Pancreas (tissue), 10 donors: ENCODE data around the gene RHBDF2. TPM values are rescaled to one million over a fixed set of nuclear protein-coding genes. Genes with fewer than 3 reads are reported as not detected.
"Not testable (repeated sequence)": the region's sequence is repeated elsewhere in the genome, so short reads cannot be mapped to it uniquely, and the experiment has no call there.

Source experiments
- ATAC-seq, 4 donors: fragments of 200-7000 bp; cut with Tn5 transposase; one replicate each; pipeline versions ENCODE4 v1.8.0 to v1.9.1; 2020; ENCODE audit warnings: mild to moderate bottlenecking in 4 of 4, moderate library complexity in 4 of 4
- DNase-seq, 6 donors: peaks; one replicate each; pipeline ENCODE4 v3.0.0-alpha.2; 2020
- FAIRE-seq: peaks from 2 replicates; lab custom pipeline; 2012; peaks lifted over from hg19 to GRCh38; lab: Jason Lieb, UNC
- H3K27ac ChIP-seq, 4 donors: fragments of 200-600 bp; sonication (generic); 1 replicate in 3 of 4; 2 replicates in 1 of 4; pipeline versions ENCODE4 v1.5.0 to v1.8.0; 2020
- H3K27me3 ChIP-seq, 4 donors: fragments of 200-600 bp; one replicate each; pipeline ENCODE4 v1.8.0; 2021
- H3K36me3 ChIP-seq, 3 donors: fragments of 200-600 bp; sonication (generic) in 1 of 3; one replicate each; pipeline versions ENCODE4 v1.5.0 to v1.8.0; 2020 to 2021
- H3K4me1 ChIP-seq, 3 donors: fragments of 200-600 bp; one replicate each; pipeline ENCODE4 v1.8.0; 2021
- H3K4me3 ChIP-seq, 4 donors: fragments of 200-600 bp; sonication (generic) in 2 of 4; one replicate each; pipeline versions ENCODE4 v1.5.0 to v1.8.0; 2020 to 2021
- H3K9me3 ChIP-seq, 4 donors: fragments of 200-600 bp; one replicate each; pipeline ENCODE4 v1.8.0; 2021
- CTCF ChIP-seq, 4 donors: fragments of 200-600 bp; sonication (generic) in 3 of 4; IDR thresholded peaks; one replicate each; pipeline versions ENCODE4 v1.5.0 to v1.8.0; 2021; ENCODE audit warnings: antibody characterized with exemption in 4 of 4
- whole genome bisulfite sequencing, 2 donors: extraction: QIAGEN DNeasy Blood & Tissue Kit; methylation state at CpG; one replicate each; pipeline ENCODE4 v1.1.7; 2013; 5-methylcytosine and 5-hydroxymethylcytosine counted together
- intact Hi-C, 3 donors: fragments of 100-400 bp; cut with DNase I; formaldehyde crosslinking; loops; one replicate each; pipeline versions ENCODE4 v1.11.1 to v1.14.2; 2022
- polyA plus RNA-seq, 2 donors: library from polyadenylated mRNA; stranded (reverse); fragments of 200-250 nt; gene quantifications; one replicate each; pipeline ENCODE4 v1.2.3, GENCODE V29; 2013
- total RNA-seq, 6 donors: library from RNA; stranded (reverse); fragmentation: NEBNext Ultra II Directional in 4 of 6; extraction: Animal tissue kit (Norgen Biotek cat#: 25700) in 4 of 6; gene quantifications; one replicate each; pipeline versions ENCODE4 v1.2.1 to v1.2.4, GENCODE V29; 2021 to 2023
- donor health status: healthy with polysubstance abuse.
- donor health status: DM: no; HTN: no; CAD: no; lungs with moderate emphysema.
- donor health status: DM: no; HTN: no; CAD: no.
- donor health status: control.
- donor health status: control.
- donor health status: Bipolar disorder and iron deficiency.
- donor health status: DM: yes; HTN: yes; CAD: no.
- donor health status: DM: no; HTN: no; CAD: no.
- donor health status: DM: no; HTN: no; CAD: no.
- donor health status: DM: yes; HTN: yes; CAD: no.

Gene RHBDF2
- total and polyA plus RNA-seq, 8 donors = 18.0 to 50.1 (median 22.4) TPM

GRCh38 chr17:76512366-76513305 is 11.4 kb upstream of the RHBDF2 start:
- DNase-seq (no peak), ATAC-seq (no peak), FAIRE-seq (no peak)
- Histone ChIP-seq H3K36me3 (no peaks in the 10 kb centered on the region), H3K27ac (no peak overlapping the region), H3K9me3 (no peaks in the 10 kb centered on the region), H3K27me3 (no peaks in the 10 kb centered on the region), H3K4me1 (no peaks in the 10 kb centered on the region), H3K4me3 (no peak overlapping the region)
- 72 to 77% methylated on average over 20 to 22 of the region's 22 CpGs for WGBS, 2 donors
- no peak for TF ChIP-seq CTCF (IDR thresholded peaks at IDR 0.05)
- intact Hi-C loops = no loop called here

GRCh38 chr17:76511668-76512365 is 10.6 kb upstream of the RHBDF2 start:
- H3K9me3 ChIP-seq = no peaks in the 10 kb centered on the region
- intact Hi-C loops = no loop called here
- 80 to 81% methylated on average over 13 of the region's 13 CpGs for WGBS, 2 donors
- ATAC-seq = peak in 2 of 4 donors; percentile 11 to 16
- no peaks in the 10 kb centered on the region for H3K4me1 ChIP-seq
- H3K27ac ChIP-seq = no peak overlapping the region
- no peak overlapping the region for H3K4me3 ChIP-seq
- no peak for DNase-seq
- no peaks in the 10 kb centered on the region for H3K27me3 ChIP-seq
- no peak for FAIRE-seq
- TF ChIP-seq CTCF (IDR thresholded peaks at IDR 0.05) = no peak
- no peaks in the 10 kb centered on the region for H3K36me3 ChIP-seq

- Histone ChIP-seq H3K9me3 (no peaks in the 10 kb centered on the region), H3K4me3 (no peak overlapping the region), H3K27ac (no peak overlapping the region), H3K36me3 (no peaks in the 10 kb centered on the region), H3K27me3 (no peaks in the 10 kb centered on the region), H3K4me1 (no peaks in the 10 kb centered on the region)
- no peak for FAIRE-seq
- ATAC-seq = no peak
- intact Hi-C loops = no loop called here
- WGBS, 2 donors = 17 to 25% methylated on average over 9 of the region's 9 CpGs
- DNase-seq = no peak
- no peak for TF ChIP-seq CTCF (IDR thresholded peaks at IDR 0.05)
Observed at GRCh38 chr17:76510831-76511244, 9.6 kb upstream of the RHBDF2 start.

GRCh38 chr17:76508472-76509063 is 7.3 kb upstream of the RHBDF2 start:
- not testable (repeated sequence) for H3K9me3 ChIP-seq, H3K36me3 ChIP-seq, H3K4me3 ChIP-seq, H3K27me3 ChIP-seq, H3K4me1 ChIP-seq, ATAC-seq, H3K27ac ChIP-seq, FAIRE-seq, DNase-seq
- intact Hi-C loops = loop anchor here (5.0 to 10.0 kb wide), 3 partner anchors 36 to 104 kb away; no protein-coding TSS in a partner anchor
- WGBS, 2 donors = 62 to 76% methylated on average over 14 of the region's 14 CpGs
